Kidney tubule cell (primary cell): ENCODE measurements around the gene SLC25A21.
"Not testable (repeated sequence)": the region's sequence is repeated elsewhere in the genome, so short reads cannot be mapped to it uniquely, and the experiment has no call there.

Source experiments
- DNase-seq: peaks from one replicate; pipeline ENCODE4 v3.0.0-alpha.2; 2018; ENCODE audit warnings: low spot score

Gene SLC25A21

DNA sequence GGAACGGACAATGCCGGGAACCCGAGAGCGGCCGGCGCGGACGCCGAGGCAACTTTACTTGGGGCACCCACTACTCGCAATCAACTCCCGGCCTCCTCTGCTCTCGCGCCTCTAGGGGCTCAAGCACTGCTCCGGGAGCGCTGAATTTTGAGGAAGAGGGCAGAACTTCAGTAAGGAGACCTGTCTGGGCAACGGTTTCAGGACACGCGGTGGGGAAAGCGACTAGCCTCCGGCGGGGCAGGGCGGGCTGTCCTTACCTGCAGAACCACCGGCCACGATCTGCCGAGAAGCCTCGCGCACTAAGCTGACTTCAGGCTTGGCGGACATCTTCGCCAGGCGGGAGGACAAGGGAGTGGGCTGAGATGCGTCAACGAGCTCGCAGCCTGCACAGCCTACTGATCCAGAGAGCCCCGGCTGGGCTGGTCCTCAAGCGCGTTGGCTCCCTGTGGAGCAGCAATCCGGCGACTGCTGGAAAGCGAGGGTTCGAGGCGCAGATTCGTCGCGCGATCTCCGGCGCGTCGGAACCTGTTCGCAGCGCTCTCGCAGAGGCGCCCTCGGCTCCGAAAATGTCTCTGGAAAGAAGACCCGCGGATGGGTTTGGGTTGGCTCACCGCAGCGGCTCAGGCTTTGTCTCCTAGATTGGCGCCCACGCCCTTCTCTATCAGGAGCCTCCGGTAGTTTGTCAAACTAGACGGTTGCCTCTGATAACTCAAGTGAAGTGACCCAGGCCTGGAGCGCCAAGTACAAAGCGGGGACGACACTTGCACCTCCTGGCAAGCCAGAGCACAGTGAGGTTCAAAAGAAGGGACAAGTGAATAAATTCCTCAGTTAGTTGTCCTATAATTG is at the start of gene SLC25A21:
SLC25A21 (minus strand) TSS at position 583 of the 846 bp plus-strand sequence.
- DNase-seq, result peak; percentile 88

DNA sequence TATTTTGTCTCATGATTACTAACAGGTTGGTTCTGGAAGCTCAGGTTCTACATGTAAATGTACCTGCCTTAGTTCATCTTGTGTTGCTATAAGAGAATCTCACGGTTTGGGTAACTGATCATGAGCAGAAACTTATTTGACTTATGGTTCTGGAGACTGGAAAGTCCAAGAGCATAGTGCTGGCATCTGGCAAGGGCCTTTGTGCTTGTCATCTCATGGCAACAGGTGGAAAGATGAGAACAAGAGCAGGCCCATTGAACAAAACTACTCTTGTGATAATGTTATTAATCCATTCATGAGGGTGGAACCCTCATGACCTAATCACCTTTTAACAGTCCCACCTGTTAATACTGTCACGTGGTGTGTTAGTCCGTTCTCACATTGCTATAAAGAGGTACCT is 48.7 kb upstream of the SLC25A21 start:
- no peak for DNase-seq

DNA sequence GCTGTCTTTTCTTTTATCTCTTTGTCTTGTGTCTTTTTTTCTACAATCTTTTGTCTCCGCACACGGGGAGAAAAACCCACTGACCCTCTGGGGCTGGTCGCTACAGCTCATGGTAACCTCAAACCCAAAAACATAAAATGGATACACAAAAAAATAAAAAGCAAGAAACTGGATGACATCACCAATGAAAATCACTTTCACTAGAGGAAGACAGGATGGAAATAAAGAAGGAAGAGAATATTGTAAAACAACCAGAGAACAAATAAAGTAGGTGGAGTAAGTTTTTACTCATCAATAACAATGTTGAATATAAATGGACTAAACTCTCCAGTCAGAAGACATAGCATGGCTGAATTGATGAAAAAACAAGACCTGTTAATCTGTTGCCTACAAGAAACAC is 42.9 kb upstream of the SLC25A21 start:
- no peak for DNase-seq

DNA sequence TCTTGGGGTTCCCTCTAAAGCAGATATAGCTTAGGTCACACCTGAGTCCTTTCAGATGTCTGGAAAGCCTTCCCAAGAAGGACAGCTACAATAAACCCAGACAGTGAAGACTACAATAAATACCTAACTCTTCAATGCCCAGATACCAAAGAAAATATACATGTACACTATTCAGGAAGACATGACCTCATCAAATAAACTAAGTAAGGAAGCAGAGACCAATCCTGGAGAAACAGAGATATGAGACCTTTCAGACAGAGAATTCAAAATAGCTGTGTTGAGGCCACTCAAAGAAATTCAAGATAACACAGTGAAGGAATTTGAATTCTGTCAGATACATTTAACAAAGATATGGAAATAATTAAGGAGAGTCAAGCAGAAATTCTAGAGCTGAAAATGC is 40.6 kb upstream of the SLC25A21 start:
- no peak for DNase-seq

DNA sequence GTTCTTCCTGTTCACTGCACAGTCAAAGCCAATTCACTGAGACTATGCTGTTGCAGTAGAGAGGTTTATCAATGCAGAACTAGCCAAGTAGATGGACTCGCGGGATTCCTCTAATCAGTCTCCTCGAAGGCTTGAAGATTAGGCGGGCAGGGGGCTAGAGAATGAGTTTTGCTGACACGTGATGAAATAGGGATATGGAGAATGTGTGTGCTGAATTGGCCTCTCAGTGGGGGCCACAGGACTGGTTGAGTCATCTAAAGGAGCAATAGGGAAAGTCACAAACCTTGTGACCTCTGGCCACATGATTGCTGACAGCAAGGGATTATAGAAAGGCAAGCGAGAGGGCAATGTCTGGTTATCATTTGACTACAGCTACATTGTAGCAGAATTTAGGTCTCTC is 38.0 kb upstream of the SLC25A21 start:
- no peak for DNase-seq

DNA sequence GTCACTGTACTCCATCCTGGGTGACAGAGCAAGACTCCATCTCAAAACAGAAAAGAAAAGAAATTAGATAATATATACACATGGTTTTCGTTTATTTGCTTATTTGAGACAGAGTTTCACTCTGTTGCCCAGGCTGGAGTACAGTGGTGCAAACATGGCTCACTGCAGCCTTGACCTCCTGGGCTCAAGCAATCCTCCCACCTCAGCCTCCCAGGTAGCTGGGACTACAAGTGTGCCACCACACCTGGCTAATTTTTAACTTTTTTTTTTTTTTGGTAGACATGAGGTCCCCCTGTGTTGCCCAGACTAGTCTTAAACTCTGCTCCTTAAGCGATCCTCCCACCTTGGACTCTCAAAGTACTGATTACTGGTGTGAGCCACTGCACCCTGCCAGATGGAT is 37.2 kb upstream of the SLC25A21 start:
- not testable (repeated sequence) for DNase-seq

DNA sequence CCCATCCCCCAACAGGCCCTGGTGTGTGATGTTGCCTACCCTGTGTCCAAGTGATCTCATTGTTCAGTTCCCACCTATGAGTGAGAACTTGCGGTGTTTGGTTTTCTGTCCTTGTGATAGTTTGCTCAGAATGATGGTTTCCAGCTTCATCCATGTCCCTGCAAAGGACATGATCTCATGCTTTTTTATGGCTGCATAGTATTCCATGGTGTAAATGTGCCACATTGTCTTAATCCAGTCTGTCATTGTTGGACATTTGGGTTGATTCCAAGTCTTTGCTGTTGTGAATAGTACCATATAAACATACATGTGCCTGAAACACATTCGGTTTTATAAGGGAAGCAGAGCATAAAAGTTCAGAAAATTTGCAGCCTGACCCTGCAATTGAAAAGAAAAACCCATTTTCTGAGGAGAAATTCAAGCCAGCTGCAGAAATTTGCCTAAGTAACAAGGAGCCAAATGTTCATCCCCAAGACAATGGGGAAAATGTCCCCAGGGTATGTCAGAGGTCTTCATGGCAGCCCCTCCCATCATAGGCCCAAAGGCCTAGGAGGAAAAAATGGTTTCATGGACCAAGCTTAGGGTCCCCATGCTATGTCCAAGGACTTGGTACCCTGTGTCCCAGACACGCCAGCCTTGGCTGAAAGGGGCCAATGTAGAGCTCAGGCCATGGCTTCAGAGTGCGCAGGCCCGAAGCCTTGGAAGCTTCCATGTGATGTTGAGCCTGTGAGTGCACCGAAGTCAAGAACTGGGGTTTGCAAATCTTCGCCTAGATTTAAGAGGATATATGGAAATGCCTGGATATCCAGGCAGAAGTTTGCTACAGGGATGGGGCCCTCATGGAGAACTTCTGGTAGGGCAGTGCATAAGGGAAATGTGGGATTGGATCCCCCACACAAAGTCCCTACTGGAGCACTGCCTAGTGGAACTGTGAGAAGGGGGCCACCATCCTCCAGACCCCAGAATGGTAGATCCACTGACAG is 33.5 kb upstream of the SLC25A21 start:
- DNase-seq, result not testable (repeated sequence)

DNA sequence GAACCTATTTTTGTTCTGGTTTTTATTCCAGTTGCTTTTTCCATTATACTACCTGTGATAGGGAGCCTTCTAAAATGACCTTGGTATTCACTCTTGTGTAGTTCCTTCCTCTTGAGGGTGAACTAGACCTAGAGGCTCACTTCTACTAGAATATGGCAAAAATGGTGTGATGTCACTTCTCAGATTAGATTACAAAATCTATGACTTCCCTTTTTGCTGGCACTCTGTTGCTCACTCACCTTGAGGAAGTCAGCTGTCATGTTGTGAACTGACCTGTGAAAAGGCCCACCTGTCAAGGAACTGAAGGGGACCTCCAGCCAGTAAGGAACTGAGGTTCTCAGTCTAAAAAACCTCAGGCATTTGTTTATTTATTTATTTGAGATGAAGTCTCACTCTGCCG is 31.0 kb upstream of the SLC25A21 start:
- DNase-seq, result no peak

DNA sequence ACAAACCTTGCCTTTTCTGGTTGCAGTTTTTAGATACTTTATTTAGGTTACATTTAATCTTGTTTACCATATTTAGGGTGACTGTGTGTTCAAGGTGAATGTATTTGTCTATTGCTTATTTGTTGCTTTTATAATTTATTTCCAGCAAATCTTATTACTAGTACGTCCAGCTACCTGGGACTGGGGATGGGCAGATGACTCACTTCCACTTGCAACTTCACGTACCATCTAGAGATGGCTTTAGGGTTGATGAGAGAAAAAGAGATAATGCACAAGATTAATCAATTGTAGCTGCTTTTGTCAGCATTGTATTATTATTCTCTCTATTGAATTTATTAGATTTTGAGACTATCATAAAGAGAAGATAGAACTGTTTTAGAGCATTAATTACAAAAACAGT is 30.4 kb upstream of the SLC25A21 start:
- DNase-seq, result no peak

DNA sequence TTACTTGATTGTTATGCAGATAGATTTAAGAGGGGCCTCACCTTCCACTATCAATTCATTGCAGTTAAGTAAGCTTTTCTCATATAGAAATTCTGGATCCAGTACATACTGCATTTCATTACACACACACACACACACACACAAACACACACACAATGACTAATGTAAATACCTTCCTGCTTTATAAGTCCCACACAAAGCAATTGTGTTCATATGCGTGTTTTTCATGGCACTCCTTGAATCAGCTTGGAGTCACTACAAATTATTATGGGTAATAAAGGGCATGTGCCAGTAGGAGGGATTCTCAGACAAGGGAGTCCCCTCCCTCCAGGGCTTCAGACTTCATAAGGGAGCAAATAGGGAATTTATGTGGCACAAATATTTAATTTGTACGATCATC is 29.9 kb upstream of the SLC25A21 start:
- peak; percentile 9 for DNase-seq

DNA sequence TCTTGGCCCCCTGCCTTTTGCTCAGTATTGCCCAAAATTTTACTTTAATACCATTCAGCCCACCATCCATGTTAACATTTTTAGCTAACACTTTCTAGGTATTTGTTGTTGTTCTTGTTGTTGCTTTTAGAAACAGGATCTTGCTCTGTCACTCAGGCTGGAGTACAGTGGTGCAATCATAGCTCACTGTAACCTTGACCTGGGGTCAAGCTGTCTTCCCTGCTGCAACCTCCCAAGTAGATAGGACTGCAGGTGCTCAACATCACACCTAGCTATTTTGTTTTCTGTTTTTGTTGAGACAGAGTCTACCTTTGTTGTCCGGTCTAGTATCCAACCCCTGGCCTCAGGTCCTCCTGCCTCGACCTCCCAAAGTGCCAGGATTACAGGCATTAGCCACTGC is 29.3 kb upstream of the SLC25A21 start:
- no peak for DNase-seq

DNA sequence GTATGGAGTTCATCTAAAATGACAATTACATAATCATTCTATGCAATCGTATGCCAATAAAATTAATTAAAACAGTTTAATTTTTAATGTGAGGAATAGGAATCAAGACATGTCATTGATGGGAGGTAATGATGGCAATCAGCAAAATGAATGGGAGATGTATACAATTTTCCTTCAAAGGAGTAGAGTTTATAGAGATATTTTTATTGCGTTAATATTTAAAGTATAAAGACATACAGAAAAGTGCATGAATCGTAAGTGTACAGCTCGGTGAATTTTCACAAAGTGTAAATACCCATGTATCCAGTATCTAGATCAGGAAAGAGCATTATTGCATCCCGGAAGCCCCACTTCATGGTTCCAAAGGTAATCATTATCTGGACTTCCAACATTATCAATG is 26.5 kb upstream of the SLC25A21 start:
- DNase-seq, result no peak

DNA sequence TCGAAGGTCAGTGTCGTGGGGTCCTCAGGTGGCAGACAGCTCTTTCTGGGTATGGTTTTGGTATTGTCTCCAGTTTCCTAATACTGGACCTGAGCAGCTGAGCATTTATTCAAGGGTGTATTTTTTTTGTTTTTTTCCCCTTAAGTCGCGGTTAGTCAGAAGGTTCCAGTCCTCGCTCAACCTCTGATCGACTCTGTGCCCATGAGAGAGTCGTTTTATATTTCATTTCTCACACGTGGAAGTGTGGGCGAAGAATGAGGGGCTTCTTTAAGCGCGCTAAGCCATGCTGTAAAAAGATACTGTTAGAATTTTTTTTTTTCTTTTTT is 25.8 kb upstream of the SLC25A21 start:
- DNase-seq, result no peak

DNA sequence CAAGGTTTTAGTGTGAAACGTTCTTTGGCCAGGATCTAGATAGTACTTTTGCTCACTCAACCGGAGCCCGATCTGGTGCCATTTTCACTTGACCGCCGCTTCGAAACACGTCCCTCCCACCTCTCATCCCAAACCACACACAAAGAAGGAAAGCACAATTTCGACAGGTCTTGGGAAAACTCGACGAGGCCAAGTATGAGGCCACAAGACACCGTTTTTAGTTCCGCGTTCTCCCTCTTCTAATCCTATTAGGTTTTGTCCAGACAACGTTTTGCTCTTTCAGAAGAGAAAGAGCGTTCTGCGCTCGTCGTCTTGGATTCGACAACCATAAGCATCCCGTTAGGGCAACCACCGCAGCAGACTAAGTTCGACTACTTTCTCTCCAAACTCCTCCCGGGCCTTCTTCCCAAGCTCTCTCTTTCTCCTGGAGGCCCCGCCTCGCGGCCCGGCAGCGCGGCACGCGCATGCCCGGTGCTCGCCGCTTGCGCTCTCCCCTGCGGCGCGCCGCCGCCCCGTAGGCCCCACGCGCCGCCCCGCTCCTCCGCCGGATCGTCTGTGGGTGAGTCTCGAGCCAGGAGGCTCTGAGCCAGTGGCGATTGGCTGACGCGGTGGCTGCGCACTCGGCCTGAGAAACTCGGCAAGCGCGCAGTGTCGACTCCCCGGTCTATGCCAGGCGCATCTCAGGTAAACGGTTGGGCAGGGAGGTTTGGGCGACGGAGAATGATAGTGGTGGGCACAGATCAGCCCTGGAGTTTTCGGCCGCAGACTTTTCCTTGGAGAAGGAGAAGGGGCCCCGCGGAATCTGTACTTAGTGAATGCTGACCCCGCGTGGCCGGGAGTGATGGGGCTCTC is 25.2 kb upstream of the SLC25A21 start, which contains the start of gene MIPOL1:
MIPOL1 (plus strand) TSS at position 517 of the 852 bp plus-strand sequence. CDS start 49,952 bp downstream, outside the sequence.
- DNase-seq, result peak; percentile 94

DNA sequence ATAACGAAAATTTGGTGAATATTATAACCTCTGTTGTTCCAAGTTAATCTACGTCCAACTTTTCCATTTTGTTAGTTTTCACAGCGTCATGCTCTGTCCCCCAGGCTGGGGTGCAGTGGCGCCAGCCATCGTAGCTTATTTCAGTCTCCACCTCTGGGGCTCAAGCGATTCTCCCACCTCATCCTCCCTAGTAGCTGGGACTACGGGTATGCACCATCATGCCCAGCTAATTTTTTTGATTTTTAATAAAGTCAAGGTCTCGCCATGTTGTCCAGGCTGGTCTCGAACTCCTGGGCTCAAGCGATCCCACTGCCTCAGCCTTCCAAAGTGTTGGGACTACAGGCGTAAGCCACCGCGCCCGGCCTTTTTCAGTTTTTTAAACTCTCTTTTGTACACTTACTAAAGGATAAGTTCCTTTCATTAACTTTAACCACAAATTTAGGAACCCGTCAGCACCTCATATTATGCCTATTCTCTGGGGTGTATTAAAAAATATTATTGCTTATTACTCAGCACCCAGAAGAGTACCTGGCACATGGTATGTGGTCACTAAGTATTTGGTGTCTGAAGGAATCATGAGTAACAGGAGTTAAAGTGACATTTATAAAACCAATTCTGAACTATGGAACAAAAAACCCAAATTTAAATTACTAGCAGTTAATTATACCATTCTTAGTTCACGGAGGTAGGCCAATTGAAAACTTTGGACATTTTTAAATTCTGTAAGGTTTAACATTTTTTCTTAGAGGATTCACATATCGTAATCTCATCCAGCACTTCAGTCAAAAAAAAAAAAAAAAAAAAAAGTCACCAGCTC is 24.4 kb upstream of the SLC25A21 start:
- peak; percentile 24 for DNase-seq

DNA sequence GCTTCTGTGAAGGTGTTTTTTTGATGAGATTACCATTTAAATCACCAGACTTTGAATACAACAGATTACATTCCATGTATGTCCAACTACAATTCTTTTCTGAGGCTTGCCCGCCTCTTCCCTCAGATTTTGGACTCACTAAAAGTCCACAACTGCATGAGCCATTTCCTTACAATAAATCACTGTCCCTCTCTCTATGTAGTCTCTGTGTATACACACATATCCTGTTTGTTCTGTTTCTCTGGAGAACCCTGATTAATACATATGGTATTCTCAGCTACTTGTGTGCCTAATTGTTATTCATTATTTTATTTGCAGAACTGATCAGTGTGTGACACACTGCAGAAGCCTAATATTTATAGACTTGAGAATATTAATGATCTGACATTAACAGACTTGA is 22.9 kb upstream of the SLC25A21 start:
- DNase-seq, result peak; percentile 78

DNA sequence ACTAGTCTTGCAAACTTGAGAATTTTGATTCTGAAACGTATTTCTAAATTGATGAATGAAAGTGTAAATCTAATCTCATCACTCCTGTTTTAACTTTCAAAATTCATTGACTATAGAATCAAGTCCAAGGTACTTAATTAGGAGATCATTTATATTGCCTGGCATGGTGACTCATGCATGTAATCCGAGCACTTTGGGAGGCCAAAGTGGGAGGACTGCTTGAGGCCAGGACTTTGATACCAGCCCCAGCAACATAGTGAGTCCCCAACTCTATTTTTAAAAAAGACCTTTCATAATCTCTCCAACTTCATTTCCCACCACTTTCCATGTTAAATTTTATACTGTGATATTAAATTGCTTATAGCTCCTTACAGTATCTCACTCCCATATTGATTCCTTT is 22.3 kb upstream of the SLC25A21 start:
- DNase-seq, result no peak

DNA sequence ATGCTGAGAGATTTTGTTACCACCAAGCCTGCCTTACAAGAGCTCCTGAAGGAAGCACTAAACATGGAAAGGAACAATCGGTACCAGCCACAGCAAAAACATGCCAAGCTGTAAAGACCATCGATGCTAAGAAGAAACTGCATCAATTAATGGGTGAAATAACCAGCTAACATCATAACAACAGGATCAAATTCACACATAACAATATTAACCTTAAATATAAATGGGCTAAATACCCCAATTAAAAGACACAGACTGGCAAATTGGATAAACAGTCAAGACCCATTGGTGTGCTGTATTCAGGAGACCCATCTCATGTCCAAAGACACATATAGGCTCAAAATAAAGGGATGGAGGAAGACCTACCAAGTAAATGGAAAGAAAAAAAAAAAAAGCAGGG is 17.3 kb upstream of the SLC25A21 start:
- DNase-seq, result not testable (repeated sequence)

DNA sequence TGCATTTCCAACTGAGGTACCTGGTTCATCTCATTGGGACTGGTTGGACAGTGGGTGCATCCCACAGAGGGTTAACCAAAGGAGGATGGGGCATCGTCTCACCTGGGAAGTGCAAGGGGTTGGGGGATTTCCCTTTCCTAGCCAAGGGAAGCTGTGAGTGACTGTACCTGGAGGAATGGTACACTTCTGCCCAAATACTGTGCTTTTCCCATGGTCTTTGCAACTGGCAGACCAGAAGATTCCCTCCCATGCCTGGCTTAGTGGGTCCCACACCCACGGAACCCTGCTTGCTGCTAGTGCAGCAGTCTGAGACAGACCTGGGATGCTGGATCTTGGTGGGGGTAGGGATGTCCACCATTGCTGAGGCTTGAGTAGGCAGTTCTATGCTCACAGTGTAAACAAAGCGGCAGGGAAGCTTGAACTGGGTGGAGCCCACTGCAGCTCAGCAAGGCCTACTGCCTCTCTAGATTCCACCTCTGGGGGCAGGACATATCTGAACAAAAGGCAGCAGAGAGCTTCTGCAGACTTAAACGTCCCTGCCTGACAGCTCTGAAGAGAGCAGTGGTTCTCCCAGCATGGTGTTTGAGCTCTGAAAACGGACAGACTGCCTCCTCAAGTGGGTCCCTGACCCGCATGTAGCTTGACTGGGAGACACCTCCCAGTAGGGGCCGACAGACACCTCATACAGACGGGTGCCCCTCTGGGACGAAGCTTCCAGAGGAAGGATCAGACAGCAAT is 15.6 kb upstream of the SLC25A21 start:
- not testable (repeated sequence) for DNase-seq

DNA sequence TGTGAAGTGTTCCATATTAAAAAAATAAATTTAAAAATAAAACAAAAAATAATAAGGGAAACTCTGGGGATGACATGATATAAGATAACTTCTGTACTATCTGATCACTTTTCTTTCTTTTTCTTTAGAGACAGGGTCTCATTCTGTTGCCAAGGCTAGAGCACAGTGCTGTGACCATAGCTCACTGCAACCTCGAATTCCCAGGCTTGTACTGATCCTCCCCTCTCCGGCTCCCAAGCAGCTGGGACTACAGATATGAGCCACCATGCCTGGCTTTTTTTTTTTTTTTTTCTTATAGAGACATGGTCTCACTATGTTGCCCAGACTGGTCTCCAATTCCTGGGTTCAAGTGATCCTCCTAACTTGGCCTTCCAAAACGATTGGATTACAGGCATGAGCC is 14.9 kb upstream of the SLC25A21 start:
- DNase-seq, result no peak
